ENCODE data around the gene NOTCH3. TPM values are rescaled to one million over a fixed set of nuclear protein-coding genes. Genes with fewer than 3 reads are reported as not detected.
A peak's percentile ranks its signal among the peaks of the same experiment; 100 is the strongest.

NOTCH3 gene
- total and polyA plus RNA-seq, 12 donors: 18.7 to 45.5 (median 31.9) TPM

- intact Hi-C loops (cut with DNase I): no loop called here
- no peak for TF ChIP-seq CTCF (IDR thresholded peaks at IDR 0.05)
- ATAC-seq (no peak), DNase-seq (no peak)
- Histone ChIP-seq H3K36me3 (peaks cover 0 to 22% (median 13%) of the 10 kb centered on the region in 9 donors), H3K4me1 (peaks cover 0 to 33% (median 22%) of the 10 kb centered on the region in 9 donors), H3K27me3 (no peaks in the 10 kb centered on the region), H3K4me3 (peak overlapping the region in 9 of 10 donors; percentile 49 to 88 (median 69)), H3K27ac (peak overlapping the region in 9 of 10 donors; percentile 89 to 98 (median 94)), H3K9me3 (no peaks in the 10 kb centered on the region)
- 71 to 77% methylated on average over 2 of the region's 2 CpGs for WGBS, 2 donors
Observed at GRCh38 chr19:15126131-15126910, 74.5 kb downstream of the NOTCH3 start.

GRCh38 chr19:15125232-15126067 is 75.3 kb downstream of the NOTCH3 start:
- Histone ChIP-seq H3K4me1 (peaks cover 0 to 33% (median 22%) of the 10 kb centered on the region in 9 donors), H3K27me3 (no peaks in the 10 kb centered on the region), H3K36me3 (peaks cover 0 to 31% (median 17%) of the 10 kb centered on the region in 9 donors), H3K27ac (peak overlapping the region; percentile 89 to 98 (median 94)), H3K9me3 (no peaks in the 10 kb centered on the region), H3K4me3 (peak overlapping the region; percentile 49 to 88 (median 68))
- intact Hi-C loops (cut with DNase I): loop anchor here in 3 of 10 donors (1.0 to 2.0 kb wide), 2 partner anchors 18 to 19 kb away; partner anchors contain the start of gene SYDE1 (in 3 of the 3)
- ATAC-seq: peak; percentile 91 to 97 (median 94)
- peak; percentile 99 for DNase-seq
- WGBS, 2 donors: 0 to 1% methylated on average over 61 of the region's 61 CpGs
- TF ChIP-seq CTCF (IDR thresholded peaks at IDR 0.05): no peak

GRCh38 chr19:15124572-15125231 is 76.1 kb downstream of the NOTCH3 start:
- intact Hi-C loops (cut with DNase I): loop anchor here in 3 of 10 donors (1.0 to 2.0 kb wide), 2 partner anchors 17 to 18 kb away; partner anchors contain the start of gene SYDE1 (in 3 of the 3)
- peaks cover 0 to 38% (median 22%) of the 10 kb centered on the region in 9 donors for H3K36me3 ChIP-seq
- no peaks in the 10 kb centered on the region for H3K9me3 ChIP-seq
- WGBS, 2 donors: 4 to 5% methylated on average over 33 of the region's 33 CpGs
- no peaks in the 10 kb centered on the region for H3K27me3 ChIP-seq
- H3K4me3 ChIP-seq: peak overlapping the region; percentile 49 to 88 (median 68)
- ATAC-seq (peak in 7 of 8 donors; percentile 0 to 31 (median 15)), DNase-seq (no peak)
- H3K4me1 ChIP-seq: peaks cover 0 to 33% (median 22%) of the 10 kb centered on the region in 9 donors
- H3K27ac ChIP-seq: peak overlapping the region; percentile 89 to 98 (median 94)
- TF ChIP-seq CTCF (IDR thresholded peaks at IDR 0.05): no peak

Measured in heart right ventricle (tissue), 16 donors.